GM18870 (cell line): ENCODE results near the gene STEEP1.

Source experiments
- ATAC-seq: cut with Tn5 transposase; IDR thresholded peaks from one replicate; pipeline ENCODE4 v1.9.1; 2021; ENCODE audit warnings: moderate library complexity; ENCODE audit not compliant: unreplicated experiment

Gene STEEP1

DNA sequence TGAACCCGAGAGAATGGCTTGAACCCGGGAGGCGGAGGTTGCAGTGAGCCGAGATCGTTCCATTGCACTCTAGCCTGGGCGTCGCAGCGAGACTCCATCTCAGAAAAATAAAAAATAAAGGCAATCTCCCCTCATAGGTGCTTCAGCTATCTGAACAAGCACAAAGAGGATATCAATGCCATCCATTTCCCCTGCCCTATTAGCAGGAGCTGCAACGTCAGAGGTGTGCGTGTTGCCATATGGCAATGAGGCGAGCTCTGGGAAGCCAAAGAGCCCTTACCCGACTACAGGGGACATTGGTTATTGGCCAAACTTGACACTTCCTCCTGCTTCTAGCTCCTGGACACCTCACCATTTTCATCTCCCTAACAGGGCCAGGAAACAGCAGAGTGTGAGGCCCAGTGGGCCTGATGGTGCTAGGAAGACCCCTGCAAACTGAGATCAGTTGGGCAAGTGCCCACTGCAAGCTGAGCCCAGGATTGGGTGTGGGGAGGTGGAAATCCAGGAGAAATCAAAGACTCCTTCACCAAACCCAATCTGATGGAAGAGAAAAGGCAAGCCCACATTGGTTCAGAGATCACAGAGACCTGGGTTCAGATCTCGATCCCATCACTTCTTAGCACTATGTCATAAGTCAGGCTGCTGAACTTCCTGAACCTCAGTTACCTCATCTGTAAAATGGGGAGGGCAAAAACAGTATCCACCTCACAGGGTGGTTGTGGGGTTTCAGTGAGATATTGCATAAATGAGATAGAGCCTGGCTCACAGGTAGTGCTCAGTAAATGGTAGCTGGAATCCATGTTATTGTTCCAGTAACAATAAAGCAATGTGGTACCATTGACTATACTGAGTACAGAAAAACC lies 75.8 kb downstream of the STEEP1 start:
- no peak for ATAC-seq

DNA sequence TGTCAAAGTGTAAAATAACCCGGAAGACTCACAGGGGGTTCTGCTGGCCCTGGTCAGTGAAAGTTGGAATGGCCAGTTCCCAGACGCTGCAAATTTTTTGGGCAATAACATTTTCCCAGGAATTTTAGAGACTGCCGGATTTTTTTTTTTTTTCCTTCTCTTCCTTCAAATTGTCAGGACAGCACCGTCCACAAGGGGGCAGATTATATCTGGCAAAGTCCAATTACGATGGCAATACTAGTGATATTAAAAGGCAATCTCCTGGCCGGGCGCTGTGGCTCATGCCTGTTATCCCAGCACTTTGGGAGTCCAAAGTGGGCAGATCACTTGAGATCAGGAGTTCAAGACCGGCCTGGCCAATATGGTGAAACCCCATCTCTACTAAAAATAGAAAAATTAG lies 76.5 kb downstream of the STEEP1 start:
- ATAC-seq, result no peak
